ENCODE data around the gene CD7.
A peak's percentile ranks its signal among the peaks of the same experiment; 100 is the strongest.

CD7 gene

GRCh38 chr17:82282239-82283207, 34.9 kb downstream of the CD7 start:
- DNase-seq = peak; percentile 43
- no peaks in the 10 kb centered on the region for H3K9me3 ChIP-seq
- H3K27me3 ChIP-seq = no peaks in the 10 kb centered on the region
- no peak overlapping the region for H3K4me3 ChIP-seq (ENCODE audit: low read depth, low read length)
- H3K36me3 ChIP-seq = no peaks in the 10 kb centered on the region
- no peak for TF ChIP-seq CTCF (IDR thresholded peaks at IDR 0.05; ENCODE audit: low read depth, low read length)
- H3K4me1 ChIP-seq = peaks cover 23% of the 10 kb centered on the region

DNA sequence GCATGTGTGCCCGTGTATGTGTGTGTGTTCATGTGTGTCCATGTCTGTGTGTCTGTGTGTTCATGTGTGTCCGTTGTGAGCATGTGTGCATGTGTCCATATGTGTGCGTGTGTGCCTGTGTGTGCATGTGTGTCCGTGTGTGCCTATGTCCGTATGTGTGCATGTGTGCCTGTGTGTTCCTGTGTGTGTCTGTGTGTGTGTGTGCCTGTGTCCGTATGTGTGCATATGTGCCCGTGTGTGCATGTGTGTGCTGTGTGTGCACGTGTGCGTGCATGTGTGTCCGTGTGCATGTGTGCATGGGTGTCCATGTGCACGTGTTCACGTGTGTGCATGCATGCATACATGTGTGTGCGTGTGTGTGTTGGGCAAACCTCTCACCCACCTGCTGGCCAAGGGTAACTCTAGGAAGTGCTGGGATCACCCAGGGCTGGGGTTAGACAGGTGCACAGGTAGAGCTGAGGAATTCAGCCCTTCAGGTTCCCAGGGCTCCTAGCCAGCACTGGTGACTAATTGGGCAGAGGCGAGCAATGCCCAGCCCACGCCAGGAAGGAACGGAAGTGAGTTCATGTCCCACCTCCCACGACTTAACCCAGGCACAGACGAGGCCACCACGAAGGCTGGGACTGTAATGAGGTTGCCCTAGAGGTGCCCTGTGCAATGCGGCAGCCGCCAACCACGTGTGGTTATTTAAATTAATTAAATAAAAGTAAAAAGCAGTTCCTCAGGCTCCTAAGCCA, 35.7 kb downstream of the CD7 start:
- no peaks in the 10 kb centered on the region for H3K9me3 ChIP-seq
- no peak for DNase-seq
- no peak for TF ChIP-seq CTCF (IDR thresholded peaks at IDR 0.05; ENCODE audit: low read depth, low read length)

DNA sequence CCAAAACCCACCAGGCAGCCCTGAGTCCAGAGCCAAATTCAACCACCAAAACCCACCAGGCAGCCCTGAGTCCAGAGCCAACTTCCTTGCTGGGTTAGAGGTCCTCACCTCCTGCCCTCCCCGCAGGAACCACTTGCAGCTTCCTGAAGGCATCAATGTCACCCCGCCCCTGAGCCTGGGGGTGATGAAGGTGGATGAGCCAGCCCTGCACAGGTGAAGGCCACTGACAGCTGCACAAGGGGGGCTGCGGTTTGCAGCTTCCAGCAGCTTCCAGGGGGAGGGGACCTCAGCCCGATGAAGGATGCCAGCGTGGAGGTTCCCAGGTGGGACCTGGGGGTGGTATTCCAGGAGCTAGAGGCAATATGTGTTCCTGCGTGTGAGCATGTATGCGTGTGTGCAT, 36.3 kb downstream of the CD7 start:
- no peaks in the 10 kb centered on the region for H3K36me3 ChIP-seq
- no peak for TF ChIP-seq CTCF (IDR thresholded peaks at IDR 0.05; ENCODE audit: low read depth, low read length)
- H3K27me3 ChIP-seq = no peaks in the 10 kb centered on the region
- H3K9me3 ChIP-seq = no peaks in the 10 kb centered on the region
- no peak overlapping the region for H3K4me3 ChIP-seq (ENCODE audit: low read depth, low read length)
- DNase-seq = no peak
- peaks cover 23% of the 10 kb centered on the region for H3K4me1 ChIP-seq

More for the DNA sequence above, 35.7 kb downstream of the CD7 start:
- peaks cover 23% of the 10 kb centered on the region for H3K4me1 ChIP-seq
- no peaks in the 10 kb centered on the region for H3K27me3 ChIP-seq
- H3K4me3 ChIP-seq (ENCODE audit: low read depth, low read length) = no peak overlapping the region
- H3K36me3 ChIP-seq = no peaks in the 10 kb centered on the region

- H3K4me1 ChIP-seq = peaks cover 23% of the 10 kb centered on the region
- no peak for DNase-seq
- TF ChIP-seq CTCF (IDR thresholded peaks at IDR 0.05; ENCODE audit: low read depth, low read length) = no peak
Observed at GRCh38 chr17:82280537-82280936, 36.9 kb downstream of the CD7 start.

GRCh38 chr17:82278786-82279391, 38.5 kb downstream of the CD7 start:
- Histone ChIP-seq H3K4me1 (peaks cover 23% of the 10 kb centered on the region), H3K27me3 (no peaks in the 10 kb centered on the region), H3K9me3 (no peaks in the 10 kb centered on the region), H3K36me3 (no peaks in the 10 kb centered on the region), H3K4me3 (ENCODE audit: low read depth, low read length) (no peak overlapping the region)
- no peak for DNase-seq
- TF ChIP-seq CTCF (IDR thresholded peaks at IDR 0.05; ENCODE audit: low read depth, low read length) = no peak

More at GRCh38 chr17:82280537-82280936, 36.9 kb downstream of the CD7 start:
- H3K9me3 ChIP-seq = no peaks in the 10 kb centered on the region
- H3K27me3 ChIP-seq = no peaks in the 10 kb centered on the region
- no peaks in the 10 kb centered on the region for H3K36me3 ChIP-seq
- no peak overlapping the region for H3K4me3 ChIP-seq (ENCODE audit: low read depth, low read length)
